CD4-positive, alpha-beta T cell treated with Interleukin-17A for 4 hours (primary cell): ENCODE measurements around the gene KRABD2.
"Not testable (repeated sequence)": the region's sequence is repeated elsewhere in the genome, so short reads cannot be mapped to it uniquely, and the experiment has no call there.

Experiments
- DNase-seq: peaks from one replicate; pipeline ENCODE4 v3.0.0-alpha.2; 2020; ENCODE audit warnings: mixed read lengths

Gene KRABD2

DNA sequence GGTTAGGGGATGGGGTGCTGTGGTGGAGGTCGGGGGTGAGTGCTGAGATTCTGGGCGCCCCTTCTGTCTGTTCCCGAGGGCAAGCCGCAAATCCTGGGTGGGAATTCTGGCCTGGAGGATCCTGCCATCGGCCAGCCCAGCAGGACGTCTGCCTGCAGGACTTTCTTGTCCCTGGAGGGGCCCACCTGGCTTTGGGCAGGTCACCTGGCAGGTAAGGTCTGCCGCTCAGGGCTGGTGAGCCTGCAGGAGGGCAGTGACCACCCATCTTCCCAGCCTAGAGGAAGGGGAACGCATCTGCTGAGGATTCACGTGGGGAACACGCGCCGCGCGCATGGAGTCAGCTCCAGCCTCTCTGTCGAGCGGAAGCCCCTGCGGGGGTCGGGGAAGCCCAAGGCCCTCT, 15.8 kb upstream of the KRABD2 start:
- DNase-seq, result no peak

DNA sequence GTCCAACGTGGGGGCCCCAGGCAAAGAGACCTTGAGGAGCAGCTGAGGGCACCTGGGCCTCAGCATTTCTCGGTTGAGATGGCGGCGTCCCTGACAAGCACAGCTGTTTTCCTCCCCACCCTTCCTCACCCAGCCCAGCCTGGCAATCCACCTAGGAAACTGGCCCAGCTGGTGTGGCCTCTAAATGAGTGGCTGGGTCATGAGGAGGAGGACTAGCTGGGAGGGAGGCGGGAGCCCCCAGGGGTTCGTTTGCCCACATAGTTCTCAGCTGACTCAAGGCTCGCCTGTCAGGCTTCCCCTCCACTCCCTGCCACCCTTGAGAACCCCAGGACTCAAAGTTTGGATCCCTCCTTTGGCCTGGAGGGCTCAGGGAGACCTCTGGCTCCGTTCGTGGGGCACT, 15.2 kb upstream of the KRABD2 start:
- DNase-seq, result no peak

DNA sequence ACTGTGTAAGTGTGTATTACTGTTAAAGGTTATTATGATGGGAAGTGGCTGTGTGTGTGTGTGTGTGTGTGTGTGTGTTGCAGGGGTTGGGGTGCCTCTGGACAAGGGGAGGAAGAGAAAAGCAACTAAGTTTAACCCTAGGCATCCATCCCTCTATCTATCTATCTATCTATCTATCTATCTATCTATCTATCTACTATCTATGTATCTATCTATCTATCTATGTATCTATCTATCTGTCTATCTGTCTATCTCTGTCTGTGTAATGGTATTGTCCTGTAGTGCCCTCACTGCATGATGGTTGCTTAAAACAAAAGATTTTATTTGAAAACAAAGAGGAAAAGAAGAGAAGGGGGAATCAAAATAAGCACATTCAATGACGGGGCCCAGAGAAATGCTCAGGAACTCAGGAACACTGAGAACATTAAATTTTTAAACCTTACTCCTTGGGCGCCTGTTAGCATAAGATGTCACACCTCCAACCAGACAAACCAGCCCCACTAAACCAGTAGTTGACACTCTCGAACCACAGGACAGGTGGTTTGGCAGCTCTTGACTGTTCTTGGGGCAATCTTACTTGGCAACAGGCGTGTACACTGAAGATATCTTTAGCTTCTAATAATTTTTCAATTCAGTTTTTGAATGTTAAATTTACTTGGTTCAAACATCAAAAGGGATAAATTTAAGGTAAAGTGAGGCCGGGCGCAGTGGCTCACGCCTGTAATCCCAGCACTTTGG, 11.6 kb upstream of the KRABD2 start:
- DNase-seq, result no peak

DNA sequence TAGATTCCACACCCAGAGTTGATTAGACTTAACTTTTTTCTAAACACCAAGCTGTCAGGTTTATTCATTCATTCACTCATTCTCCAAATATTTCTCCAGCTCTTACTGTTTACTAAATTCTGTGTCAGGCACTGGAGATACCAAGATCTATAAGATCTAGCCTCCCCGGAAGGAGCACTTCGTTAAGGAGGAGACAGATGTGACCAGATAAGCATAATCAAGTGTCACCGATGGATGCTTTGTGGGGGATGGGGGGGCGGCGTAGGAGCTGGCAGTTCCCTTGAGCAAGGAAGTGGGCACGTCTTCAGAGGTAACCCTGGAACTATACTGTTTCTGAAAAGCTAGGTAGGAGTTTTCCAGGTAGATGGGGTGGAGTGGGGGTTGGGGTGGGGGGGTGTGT, 10.3 kb upstream of the KRABD2 start:
- no peak for DNase-seq

DNA sequence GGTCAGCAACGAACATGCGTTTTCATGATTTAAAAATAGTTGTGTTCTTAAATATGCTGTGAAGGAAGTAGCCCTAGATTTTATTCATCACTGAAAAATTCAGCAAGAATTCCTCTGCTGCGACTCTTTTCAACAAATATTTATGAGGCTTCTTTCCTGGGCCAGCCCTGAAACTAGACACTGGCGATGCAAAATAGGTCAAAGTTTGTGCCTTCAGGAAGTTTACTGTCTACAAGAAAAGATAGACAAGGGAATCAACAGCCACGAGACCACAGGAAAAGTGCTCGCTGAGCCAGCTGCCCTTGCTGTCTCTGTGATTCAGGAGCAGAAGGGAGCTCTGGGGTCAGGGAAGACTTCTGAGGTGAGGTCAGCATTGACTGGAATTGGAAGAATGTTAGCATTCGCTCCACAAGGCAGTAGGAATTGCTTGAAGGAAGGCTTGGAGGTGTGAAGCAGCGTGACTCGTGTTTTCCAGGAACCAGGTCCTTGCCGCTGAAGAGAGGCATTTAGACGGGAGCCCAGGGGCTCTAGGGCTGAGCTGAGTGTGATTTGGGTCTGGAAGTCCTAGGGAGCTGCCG, 8.4 kb upstream of the KRABD2 start:
- DNase-seq, result no peak

DNA sequence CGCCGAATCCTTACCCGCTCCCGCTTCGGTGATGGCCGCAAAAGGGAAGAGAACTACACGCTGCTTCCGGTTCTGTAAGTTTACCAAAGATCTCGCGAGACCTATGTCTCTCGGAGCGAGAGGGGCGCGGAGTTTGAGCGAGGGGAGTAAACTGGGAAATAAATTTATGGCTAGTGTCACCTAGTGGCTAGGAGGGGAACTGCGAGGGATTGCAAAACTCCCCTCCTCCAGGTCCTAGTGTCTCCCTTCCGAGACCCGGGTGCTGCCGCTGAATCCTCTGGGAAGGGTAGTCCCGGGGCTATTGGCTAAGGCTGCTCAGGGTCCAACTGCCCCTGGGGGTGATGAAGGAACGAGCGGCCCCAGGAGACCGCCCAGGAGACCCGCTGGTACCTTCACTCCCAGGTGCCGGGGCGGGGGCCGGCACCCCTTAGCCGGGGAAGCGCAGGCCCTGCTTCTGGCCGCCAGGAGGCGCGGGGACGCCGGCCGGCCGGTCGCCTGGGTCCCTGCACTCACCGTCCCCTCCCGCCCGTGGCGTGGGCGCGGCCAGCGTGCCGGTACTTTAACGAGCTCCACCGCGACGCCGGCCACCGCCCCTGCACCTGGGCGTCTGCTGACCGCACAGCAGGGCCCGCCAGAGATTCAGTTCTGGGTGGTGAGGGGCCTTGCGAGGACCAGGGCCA, 6.8 kb upstream of the KRABD2 start, which contains the start of gene RPL26:
Gene RPL26 (minus strand): TSS at position 51 of the 680 bp plus-strand sequence. CDS start 883 bp downstream, outside the sequence.
- peak; percentile 94 for DNase-seq

DNA sequence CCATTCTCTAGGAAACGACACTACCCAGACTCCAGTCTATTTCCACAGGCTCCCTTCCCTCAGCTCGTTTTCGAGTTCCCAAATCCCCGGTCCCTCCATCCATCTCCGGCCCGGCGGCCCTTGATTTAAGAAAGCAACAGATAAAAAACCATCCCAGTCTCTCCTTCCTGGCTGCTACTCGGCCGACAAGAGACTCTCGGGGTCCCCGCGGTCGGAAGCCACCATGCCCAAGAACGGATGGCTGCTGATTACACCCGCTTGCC, 6.3 kb upstream of the KRABD2 start:
- DNase-seq, result no peak

DNA sequence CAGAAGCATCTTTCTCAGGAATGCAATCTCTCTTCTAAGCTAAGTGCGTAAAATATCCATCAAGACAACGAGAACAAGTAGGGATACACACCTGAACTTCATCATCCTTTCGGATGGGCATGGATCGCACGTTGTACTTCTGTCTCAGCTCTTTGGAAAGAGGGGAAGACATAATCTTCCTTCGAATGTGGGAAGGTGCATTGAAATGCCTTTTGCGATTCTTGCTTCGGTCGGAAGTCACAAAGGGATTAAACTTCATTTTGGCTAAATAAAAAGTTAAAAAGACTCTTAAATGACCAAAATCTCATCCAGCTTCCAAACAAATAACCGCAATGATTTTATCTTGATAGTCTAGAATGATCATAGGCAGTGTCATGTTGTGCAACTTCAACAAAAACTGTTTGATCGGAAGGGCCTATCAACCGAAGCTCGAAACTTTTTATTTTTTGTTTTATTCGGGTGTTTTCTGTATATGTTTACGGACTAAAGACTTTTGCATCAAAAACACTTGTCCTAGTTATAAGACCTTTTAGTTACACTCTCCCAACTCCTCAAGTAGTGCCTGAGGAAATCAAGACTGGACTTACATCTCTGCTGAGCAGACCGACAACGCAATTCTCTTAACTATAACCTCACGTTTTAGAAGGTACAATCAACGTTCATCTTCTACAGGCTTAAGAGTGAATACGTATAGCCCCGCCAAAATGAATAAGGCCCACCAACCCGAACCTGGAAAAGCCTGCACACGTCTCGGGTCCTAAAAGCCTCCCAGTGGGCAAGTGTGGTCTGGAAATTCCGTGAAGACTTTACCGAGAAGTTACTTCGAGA, 5.8 kb upstream of the KRABD2 start:
- DNase-seq, result no peak

DNA sequence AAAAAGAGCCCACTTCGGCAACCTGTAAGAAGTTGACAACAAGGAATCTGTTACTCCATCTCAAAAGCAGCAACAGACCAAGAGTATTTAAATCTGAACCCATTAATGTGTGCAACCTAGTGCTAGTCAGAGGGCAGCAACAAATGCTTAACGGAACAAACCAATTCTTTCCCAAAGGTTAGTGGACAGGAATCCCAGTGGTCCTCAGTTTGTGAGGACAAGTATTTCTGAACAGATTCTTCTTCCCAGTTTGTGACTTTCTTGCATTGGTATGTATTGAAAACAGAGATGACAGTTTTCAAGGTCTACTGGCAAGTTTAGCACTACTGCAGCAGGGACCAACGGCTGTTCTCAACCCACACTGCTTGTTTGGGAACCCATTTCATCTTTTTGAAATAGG, 3.5 kb upstream of the KRABD2 start:
- no peak for DNase-seq

DNA sequence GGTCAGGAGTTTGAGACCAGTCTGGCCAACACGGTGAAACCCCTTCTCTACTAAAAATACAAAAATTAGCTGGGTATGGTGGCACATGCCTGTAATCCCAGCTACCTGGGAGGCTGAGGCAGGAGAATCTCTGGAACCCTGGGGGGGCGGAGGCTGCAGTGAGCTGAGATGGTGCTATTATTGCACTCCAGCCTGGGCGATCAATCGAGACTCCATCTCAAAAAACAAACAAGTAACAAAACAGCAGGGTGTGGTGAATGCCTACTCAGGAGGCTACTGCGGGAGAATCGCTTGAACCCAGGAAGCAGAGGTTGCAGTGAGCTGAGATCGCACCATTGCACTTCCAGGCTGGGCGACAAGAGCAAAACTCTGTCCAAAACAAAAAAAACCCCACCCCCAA, 1.6 kb upstream of the KRABD2 start:
- not testable (repeated sequence) for DNase-seq

DNA sequence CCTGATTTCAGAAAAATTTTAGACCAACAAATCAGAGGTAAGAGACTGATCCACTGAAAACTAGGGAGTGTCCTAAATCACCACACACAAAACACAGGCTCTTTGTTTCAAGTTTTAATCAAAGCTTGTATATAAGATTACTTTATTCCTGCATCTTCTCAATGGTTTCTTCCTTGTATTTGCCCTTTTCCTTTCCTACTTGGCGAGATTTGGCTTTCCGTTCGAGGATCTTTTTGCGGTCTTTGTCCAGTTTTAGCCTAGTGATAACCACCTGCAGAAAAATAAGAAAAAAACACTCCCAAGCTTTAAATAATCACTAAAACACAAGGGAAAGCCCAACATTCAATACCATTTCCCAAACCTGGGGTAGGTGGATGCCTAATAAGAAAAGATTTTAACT, 918 bp upstream of the KRABD2 start:
- DNase-seq, result no peak

DNA sequence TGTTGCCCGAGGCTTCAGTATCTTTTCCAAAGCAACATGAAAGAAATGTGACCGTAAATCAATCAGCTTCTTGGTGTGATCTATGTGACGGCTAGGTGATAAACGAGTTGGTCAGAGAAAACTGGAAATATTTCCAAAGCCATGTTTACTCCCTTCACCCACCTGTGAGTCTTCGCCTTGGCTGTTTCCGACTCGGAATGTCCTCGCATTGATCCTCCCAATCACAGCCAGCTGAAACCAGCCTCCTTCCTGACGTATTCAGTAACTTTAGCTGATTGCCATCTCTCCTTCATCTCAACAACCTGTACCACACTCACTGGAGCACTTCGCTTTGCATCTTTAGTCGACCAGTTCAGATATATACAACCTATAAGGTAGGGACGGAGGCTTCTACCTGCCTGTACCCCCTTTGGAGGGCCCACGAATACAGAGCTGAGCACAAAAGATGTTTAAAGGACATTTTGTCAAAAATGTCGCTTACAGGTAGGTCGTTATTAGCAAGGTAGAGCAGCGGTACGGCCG, 705 bp downstream of the KRABD2 start:
- no peak for DNase-seq

DNA sequence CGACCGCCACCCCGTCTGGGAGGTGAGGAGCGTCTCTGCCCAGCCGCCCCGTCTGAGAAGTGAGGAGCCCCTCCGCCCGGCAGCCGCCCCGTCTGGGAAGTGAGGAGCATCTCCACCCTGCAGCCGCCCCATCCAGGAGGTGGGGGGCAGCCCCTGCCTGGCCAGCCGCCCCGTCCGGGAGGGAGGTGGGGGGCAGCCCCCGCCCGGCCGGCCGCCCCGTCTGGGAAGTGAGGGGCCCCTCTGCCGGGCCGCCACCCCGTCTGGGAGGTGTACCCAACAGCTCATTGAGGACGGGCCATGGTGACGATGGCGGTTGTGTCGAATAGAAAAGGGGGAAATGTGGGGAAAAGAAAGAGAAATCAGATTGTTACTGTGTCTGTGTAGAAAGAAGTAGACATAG, 2.6 kb downstream of the KRABD2 start:
- DNase-seq, result not testable (repeated sequence)

DNA sequence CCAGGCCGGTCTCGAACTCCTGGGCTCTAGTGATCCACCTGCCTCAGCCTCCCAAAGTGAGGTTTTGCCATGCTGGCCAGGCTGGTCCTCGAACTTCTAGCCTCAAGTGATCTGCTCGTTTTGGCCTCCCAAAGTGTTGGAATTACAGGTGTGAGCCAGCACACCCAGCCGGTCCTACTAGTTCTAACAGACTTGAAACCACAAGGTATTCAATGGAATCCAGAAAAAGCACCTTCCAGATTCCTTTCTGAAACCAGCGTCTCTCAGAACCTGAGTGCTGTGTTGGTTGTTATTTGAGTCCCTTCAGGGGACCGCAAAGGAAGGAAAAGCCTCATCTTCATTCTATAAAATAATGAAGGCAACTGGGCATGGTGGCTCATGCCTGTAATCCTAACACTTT, 4.1 kb downstream of the KRABD2 start:
- DNase-seq, result no peak

DNA sequence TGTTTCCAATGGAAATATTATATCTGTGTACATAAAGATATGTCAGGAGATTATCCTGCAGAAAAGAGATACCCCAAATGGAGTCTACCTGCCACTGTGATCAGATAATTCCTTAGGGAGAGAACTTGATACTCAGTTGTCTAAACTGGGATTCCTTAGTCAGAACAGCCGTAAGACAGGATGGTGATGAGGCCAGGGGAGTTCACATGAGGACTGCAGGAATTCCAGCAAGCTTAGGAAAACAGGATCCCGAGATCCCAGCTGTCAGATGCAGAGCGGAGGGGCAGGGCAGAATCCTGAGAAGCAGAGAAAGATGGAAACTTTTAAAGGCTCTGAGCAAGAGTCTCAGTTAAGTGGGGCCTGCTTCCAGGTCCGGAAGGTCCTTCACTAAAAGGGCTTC, 4.7 kb downstream of the KRABD2 start:
- no peak for DNase-seq

DNA sequence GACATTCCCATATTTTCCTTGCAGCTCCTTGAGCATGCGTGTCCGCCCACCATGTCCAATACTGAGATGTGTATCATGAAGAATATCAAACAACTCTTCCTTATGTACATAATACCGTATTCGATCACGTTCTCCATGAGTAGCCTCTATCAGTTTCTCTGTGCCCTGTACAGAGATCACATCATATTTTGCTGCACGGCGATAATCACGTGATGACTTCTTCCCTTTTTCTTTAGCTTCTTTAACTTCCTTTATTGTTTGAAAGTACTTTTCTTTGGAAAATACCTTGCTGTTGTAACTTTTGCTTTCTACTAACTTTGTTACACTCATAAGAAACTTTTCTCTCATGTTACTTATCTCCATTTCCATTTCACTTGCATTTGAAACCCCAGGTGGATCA, 6.6 kb downstream of the KRABD2 start:
- no peak for DNase-seq

DNA sequence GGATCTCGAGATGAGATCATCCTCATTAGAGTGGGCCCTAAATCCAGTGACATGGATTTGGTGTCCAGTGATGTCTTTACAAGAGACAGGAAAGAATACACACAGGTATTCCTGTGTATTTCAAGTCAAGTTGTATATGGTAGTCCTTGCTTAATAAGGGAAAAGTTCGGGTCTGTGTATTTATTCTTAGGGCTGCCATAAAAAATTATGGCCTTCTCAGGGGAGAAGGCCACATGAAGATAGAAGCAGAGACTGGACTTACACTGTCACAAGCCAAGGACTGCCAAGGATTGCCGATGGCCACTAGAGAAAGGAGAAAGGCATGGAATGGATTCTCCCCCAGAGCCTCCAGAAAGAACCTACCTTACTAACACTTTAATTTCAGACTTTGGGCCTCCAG, 8.3 kb downstream of the KRABD2 start:
- no peak for DNase-seq

DNA sequence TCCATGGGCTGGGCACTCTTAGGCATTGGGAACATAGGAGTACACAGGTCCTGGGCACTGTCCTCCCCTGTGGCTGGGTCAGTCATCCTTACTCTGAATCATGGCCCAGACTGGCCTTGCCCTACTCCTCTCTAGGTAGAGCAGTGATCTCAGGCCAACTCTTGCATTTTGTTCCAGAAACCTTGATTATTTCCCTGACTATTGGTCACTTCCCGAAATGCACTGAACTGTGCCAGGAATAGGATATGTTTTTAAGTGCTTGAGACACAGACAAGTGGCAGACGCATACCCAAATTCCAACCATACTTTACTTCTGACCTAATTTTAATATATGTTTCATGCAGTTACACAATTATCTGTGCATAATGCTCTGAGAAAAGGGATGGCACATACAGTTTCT, 10.3 kb downstream of the KRABD2 start:
- no peak for DNase-seq

DNA sequence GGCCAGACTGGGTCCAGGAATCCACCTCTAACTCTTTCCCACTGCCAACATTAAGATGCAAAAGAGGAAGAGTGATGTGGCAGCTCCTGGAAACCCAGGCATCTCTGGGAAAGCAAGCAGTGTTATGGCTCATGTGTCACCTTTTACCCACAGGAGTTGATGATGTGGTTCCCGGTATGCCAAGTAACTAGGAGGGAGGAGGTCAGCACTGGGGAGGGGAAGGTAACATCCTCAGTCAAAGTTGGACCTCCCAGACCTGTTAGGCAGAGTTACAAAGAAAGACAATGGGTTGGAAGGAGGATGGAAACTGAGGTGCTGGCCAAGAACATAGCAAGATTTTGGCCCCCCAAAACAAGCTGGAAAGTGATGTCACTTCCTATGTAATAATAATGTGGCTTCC, 11.4 kb downstream of the KRABD2 start:
- DNase-seq, result no peak

DNA sequence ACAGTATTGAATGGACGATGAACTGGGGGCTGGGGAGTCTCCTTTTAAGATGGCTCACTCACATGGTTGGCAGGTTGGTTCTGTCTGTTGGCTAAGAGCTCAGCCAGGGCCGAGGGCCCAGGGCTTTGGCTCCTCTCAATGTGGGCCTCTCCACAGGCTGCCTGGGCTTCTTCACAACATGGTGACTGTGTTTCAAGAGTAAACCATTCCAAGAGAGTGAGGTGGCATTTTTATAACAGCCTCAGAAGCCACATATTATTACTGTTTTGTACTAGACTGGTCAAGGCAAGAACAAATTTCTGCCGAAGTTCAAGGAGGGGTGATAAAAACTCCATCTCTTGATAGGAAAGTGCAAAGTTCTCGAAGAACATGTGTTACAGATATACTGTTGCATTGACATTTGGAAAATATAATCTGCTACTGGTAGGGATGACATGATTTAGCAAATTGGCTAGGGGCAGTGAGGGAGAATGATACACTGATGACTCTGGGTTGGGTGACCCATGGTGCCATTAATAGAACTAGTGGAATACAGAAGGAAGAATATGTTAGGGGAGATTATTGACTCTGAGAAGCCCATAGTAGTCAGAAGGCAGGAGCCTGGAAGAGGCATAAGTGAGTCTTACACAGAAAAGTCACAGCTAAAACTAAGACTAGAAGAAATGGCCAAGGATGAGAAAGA, 13.7 kb downstream of the KRABD2 start:
- no peak for DNase-seq

DNA sequence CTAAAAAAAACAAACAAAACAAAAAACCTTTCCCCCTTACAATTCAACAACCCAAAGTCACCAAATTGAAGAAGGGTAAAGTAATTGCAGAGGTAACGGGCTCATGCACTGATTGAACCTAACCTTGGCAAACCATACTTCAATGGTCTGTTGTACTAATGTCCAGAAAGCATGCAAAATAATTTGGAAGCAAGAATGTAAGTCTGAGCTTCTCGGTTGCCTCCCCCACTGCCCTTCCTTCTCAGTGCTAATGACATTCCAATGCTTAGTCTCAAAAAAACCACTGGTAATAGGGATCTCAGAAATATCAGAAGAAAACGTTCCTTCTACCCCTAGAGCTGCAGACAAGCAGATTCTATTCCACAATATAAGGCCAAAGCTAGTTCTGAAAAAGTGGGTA, 15.8 kb downstream of the KRABD2 start:
- no peak for DNase-seq

DNA sequence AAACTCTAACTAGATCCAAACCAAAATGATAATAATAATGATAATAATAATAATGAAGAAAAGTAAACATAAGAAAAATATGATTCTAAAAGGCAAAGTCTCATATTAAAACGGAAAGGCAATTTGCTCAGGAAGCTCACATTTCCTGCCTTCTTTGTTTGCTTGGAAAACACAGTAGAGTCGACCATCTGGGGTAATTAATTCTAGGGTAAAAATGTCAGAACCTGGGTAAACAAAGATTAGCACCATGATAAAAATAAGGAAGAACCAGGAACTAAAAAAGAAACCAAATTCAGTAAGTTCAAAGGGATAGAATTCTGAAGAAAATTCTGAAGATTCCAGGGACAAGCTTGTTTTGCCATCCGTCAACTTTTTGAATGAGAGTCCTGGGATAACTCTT, 16.2 kb downstream of the KRABD2 start:
- DNase-seq, result no peak

DNA sequence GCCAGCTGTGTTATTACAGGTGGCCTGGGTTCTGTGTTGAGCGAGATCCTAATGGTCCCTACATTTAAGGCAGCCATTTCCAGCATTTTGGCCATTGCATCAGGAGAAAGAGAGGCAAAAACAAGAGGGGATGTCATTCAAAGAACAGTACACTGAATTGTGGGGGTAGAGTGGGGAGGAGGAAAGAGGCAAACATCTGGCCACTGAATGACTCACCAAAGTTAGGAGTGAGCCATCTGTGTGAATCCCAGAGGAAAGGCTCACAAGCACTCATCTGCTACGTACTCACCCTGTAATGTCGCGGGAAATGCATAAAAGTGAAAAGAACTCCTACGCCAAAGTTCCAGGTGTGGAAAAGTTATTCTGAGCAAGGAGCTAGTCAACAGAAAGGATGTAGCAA, 16.7 kb downstream of the KRABD2 start:
- DNase-seq, result no peak
